Transverse colon (tissue), 4 donors: ENCODE measurements around the gene MAGEA2B.
"Not testable (repeated sequence)": the region's sequence is repeated elsewhere in the genome, so short reads cannot be mapped to it uniquely, and the experiment has no call there.

Experiments
- POLR2AphosphoS5 ChIP-seq, 3 donors: sonication (generic); formaldehyde crosslinking; IDR thresholded peaks; one replicate each; pipeline ENCODE4 v1.6.1; 2016; ENCODE audit warnings: antibody characterized with exemption in 3 of 3
- TF ChIP-seq, protein P1 (sequence below), 5 experiments: fragments of 200-600 bp in 3 of 5; fragments of 450-650 bp in 2 of 5; sonication (generic) in 3 of 5; IDR thresholded peaks; 1 replicate in 2 of 5; 2 replicates in 3 of 5; pipeline ENCODE4 v1.5.1; 2016 to 2017; ENCODE audit warnings: antibody characterized with exemption in 5 of 5, inconsistent platforms in 3 of 5, mild to moderate bottlenecking in 2 of 5, moderate library complexity in 1 of 5

GRCh38 chrX:152713195-152713594, 1.2 kb upstream of the MAGEA2B start:
- TF ChIP-seq, protein P1, sequence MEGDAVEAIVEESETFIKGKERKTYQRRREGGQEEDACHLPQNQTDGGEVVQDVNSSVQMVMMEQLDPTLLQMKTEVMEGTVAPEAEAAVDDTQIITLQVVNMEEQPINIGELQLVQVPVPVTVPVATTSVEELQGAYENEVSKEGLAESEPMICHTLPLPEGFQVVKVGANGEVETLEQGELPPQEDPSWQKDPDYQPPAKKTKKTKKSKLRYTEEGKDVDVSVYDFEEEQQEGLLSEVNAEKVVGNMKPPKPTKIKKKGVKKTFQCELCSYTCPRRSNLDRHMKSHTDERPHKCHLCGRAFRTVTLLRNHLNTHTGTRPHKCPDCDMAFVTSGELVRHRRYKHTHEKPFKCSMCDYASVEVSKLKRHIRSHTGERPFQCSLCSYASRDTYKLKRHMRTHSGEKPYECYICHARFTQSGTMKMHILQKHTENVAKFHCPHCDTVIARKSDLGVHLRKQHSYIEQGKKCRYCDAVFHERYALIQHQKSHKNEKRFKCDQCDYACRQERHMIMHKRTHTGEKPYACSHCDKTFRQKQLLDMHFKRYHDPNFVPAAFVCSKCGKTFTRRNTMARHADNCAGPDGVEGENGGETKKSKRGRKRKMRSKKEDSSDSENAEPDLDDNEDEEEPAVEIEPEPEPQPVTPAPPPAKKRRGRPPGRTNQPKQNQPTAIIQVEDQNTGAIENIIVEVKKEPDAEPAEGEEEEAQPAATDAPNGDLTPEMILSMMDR (IDR thresholded peaks at IDR 0.05): not testable (repeated sequence)
- not testable (repeated sequence) for TF ChIP-seq POLR2AphosphoS5 (IDR thresholded peaks at IDR 0.05)
